ENCODE data around the gene STT3B.
"Not testable (repeated sequence)": the region's sequence is repeated elsewhere in the genome, so short reads cannot be mapped to it uniquely, and the experiment has no call there.

The STT3B gene

GRCh38 chr3:31502803-31503221 is 29.9 kb upstream of the STT3B start:
- Histone ChIP-seq H3K4me1 (peaks cover 0 to 5% (median 0%) of the 10 kb centered on the region in 4 donors), H3K27ac (no peak overlapping the region), H3K9me3 (no peaks in the 10 kb centered on the region), H3K36me3 (no peaks in the 10 kb centered on the region), H3K4me3 (no peak overlapping the region), H3K27me3 (peaks cover 0 to 3% of the 10 kb centered on the region in 2 donors)
- TF ChIP-seq CTCF (IDR thresholded peaks at IDR 0.05): no peak
- no peak for DNase-seq
- intact Hi-C loops (cut with DNase I; ENCODE audit: low total_unique reads): no loop called here

DNA sequence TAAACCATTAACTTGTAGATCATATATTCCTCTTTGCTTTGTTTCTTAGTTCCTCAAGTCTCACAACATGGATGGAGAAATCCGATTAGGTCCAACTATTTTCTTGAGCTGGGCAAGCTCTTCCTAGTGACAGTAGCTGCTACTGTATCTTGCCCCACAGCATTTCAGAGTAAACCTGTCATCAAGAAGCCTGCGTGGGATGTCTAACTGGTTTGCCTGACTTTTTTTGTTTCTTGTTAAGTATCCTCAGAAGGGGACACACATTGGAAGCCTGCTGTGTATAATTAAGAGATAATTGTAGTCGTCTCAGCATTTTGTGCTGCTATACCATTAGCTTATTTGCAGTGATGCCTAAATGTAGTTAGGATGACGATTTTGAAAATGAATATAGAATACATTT is 29.3 kb upstream of the STT3B start:
- H3K9me3 ChIP-seq: no peaks in the 10 kb centered on the region
- H3K27me3 ChIP-seq: peaks cover 0 to 3% of the 10 kb centered on the region in 2 donors
- intact Hi-C loops (cut with DNase I; ENCODE audit: low total_unique reads): no loop called here
- DNase-seq: no peak
- no peak overlapping the region for H3K27ac ChIP-seq
- peaks cover 0 to 5% (median 0%) of the 10 kb centered on the region in 4 donors for H3K4me1 ChIP-seq
- H3K36me3 ChIP-seq: no peaks in the 10 kb centered on the region
- no peak overlapping the region for H3K4me3 ChIP-seq
- TF ChIP-seq CTCF (IDR thresholded peaks at IDR 0.05): no peak

DNA sequence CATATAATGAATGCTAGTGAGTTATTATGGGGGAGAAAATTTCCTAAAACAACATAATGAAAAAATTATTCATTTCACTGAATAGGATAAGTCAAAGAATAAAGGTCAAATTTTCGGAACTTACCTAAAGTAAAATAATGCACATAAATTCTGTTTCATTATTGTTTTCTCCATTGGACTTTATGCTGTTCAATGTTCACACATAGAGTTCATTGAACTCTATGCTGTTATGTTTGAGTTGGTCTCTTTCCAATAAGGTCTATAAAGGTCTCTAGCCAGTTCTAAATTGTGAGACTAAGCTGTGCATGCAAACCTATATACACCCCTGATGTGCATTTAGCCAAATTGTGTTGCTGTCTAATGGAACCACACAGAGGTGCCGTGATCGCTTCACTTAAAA is 28.5 kb upstream of the STT3B start:
- Histone ChIP-seq H3K4me3 (no peak overlapping the region), H3K4me1 (peaks cover 0 to 5% (median 0%) of the 10 kb centered on the region in 4 donors), H3K9me3 (no peaks in the 10 kb centered on the region), H3K36me3 (no peaks in the 10 kb centered on the region), H3K27ac (no peak overlapping the region), H3K27me3 (peaks cover 0 to 3% of the 10 kb centered on the region in 2 donors)
- TF ChIP-seq CTCF (IDR thresholded peaks at IDR 0.05): no peak
- DNase-seq: no peak
- intact Hi-C loops (cut with DNase I; ENCODE audit: low total_unique reads): no loop called here

- peaks cover 0 to 3% of the 10 kb centered on the region in 2 donors for H3K27me3 ChIP-seq
- peaks cover 0 to 5% (median 0%) of the 10 kb centered on the region in 4 donors for H3K4me1 ChIP-seq
- DNase-seq: no peak
- no peak for TF ChIP-seq CTCF (IDR thresholded peaks at IDR 0.05)
- no peak overlapping the region for H3K27ac ChIP-seq
- H3K36me3 ChIP-seq: no peaks in the 10 kb centered on the region
- H3K9me3 ChIP-seq: no peaks in the 10 kb centered on the region
- H3K4me3 ChIP-seq: no peak overlapping the region
- intact Hi-C loops (cut with DNase I; ENCODE audit: low total_unique reads): no loop called here
Observed at GRCh38 chr3:31505371-31506048, 27.2 kb upstream of the STT3B start.

DNA sequence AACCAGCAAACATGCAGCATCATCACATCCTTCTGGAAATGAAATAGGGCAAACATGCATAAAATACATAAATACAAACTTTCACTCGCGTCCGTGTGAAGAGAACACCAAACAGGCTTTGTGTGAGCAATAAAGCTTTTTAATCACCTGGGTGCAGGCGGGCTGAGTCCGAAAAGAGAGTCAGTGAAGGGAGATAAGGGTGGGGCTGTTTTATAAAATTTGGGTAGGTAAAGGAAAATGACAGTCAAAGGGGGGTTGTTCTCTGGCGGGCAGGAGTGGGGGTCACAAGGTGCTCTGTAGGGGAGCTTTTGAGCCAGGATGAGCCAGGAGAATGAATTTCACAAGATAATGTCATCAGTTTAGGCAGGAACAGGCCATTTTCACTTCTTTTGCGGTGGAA is 26.2 kb upstream of the STT3B start:
- intact Hi-C loops (cut with DNase I; ENCODE audit: low total_unique reads); H3K36me3 ChIP-seq; H3K9me3 ChIP-seq; H3K27ac ChIP-seq; H3K4me3 ChIP-seq; H3K4me1 ChIP-seq; H3K27me3 ChIP-seq; DNase-seq: not testable (repeated sequence)

- Histone ChIP-seq H3K27me3 (no peaks in the 10 kb centered on the region), H3K9me3 (no peaks in the 10 kb centered on the region), H3K27ac (no peak overlapping the region), H3K4me1 (peaks cover 0 to 5% (median 0%) of the 10 kb centered on the region in 4 donors), H3K36me3 (no peaks in the 10 kb centered on the region), H3K4me3 (no peak overlapping the region)
- no peak for DNase-seq
- intact Hi-C loops (cut with DNase I; ENCODE audit: low total_unique reads): no loop called here
- no peak for TF ChIP-seq CTCF (IDR thresholded peaks at IDR 0.05)
Observed at GRCh38 chr3:31508452-31509146, 24.1 kb upstream of the STT3B start.
